T-cell (primary cell): Measurements from ENCODE around the gene SLC7A6OS. TPM values are rescaled to one million over a fixed set of nuclear protein-coding genes. Genes with fewer than 3 reads are reported as not detected.

Experiments used
- ATAC-seq, 4 experiments: fragments of 200-7000 bp in 3 of 4; fragments of 150-1000 bp in 1 of 4; cut with Tn5 transposase; replicated peaks in 1 of 4; 1 replicate in 3 of 4; 2 replicates in 1 of 4; pipeline ENCODE4 v1.10.0; 2021; ENCODE audit warnings: moderate library complexity in 3 of 4, mild to moderate bottlenecking in 2 of 4, moderate number of reproducible peaks in 1 of 4
- CTCF ChIA-PET, 2 donors: fragments of 300-600 bp; sonication (Branson Sonifier 250); formaldehyde crosslinking; loops; one replicate each; lab custom pipeline; 2022; ENCODE audit warnings: antibody characterized with exemption in 2 of 2; lab: Charles Lee
- POLR2A ChIA-PET, 2 donors: fragments of 300-600 bp; sonication (Branson Sonifier 250); formaldehyde crosslinking; loops; one replicate each; lab custom pipeline; 2022; ENCODE audit warnings: antibody characterized with exemption in 2 of 2; lab: Charles Lee
- DNase-seq, 35 experiments: peaks; one replicate each; pipeline versions ENCODE4 v3.0.0 to v3.0.0-alpha.2; 2013 to 2023
- H3K27ac ChIP-seq: one replicate; pipeline ENCODE4 v1.5.1; 2013; ENCODE audit warnings: low read length
- H3K27me3 ChIP-seq, 2 experiments: replicated peaks in 1 of 2; 1 replicate in 1 of 2; 2 replicates in 1 of 2; pipeline versions ENCODE4 v1.6.1 to v1.7.0; 2013; ENCODE audit warnings: low read length in 1 of 2, mixed read lengths in 1 of 2; ENCODE audit not compliant: control insufficient read depth in 2 of 2, insufficient read depth in 2 of 2; ENCODE audit errors: extremely low read depth in 1 of 2
- H3K36me3 ChIP-seq, 2 donors: 1 replicate in 1 of 2; 2 replicates in 1 of 2; pipeline versions ENCODE4 v1.6.1 to v1.7.0; 2013; ENCODE audit warnings: low read length in 1 of 2; ENCODE audit not compliant: control insufficient read depth in 2 of 2, insufficient read depth in 1 of 2; ENCODE audit errors: extremely low read depth in 1 of 2
- H3K4me1 ChIP-seq, 2 experiments: 1 replicate in 1 of 2; 2 replicates in 1 of 2; pipeline versions ENCODE4 v1.6.1 to v1.7.0; 2013; ENCODE audit warnings: low read length in 2 of 2, mixed read lengths in 1 of 2; ENCODE audit not compliant: insufficient read depth in 2 of 2, control insufficient read depth in 1 of 2; ENCODE audit errors: extremely low read depth in 1 of 2
- H3K4me3 ChIP-seq, 2 donors: 1 replicate in 1 of 2; 2 replicates in 1 of 2; pipeline versions ENCODE4 v1.5.1 to v1.7.0; 2013; ENCODE audit warnings: mild to moderate bottlenecking in 2 of 2, low read length in 1 of 2, moderate library complexity in 1 of 2; ENCODE audit not compliant: control insufficient read depth in 1 of 2; ENCODE audit errors: extremely low read depth in 1 of 2
- H3K9me3 ChIP-seq: 2 replicates; pipeline ENCODE4 v1.7.0; 2013
- H3K27ac Mint-ChIP-seq, 2 donors: one replicate each; pipeline ENCODE4 v1.8.0; 2020 to 2021; ENCODE audit warnings: mild to moderate bottlenecking in 2 of 2, mixed read lengths in 2 of 2
- H3K27me3 Mint-ChIP-seq, 2 donors: one replicate each; pipeline ENCODE4 v1.8.0; 2021 to 2022; ENCODE audit warnings: mixed read lengths in 2 of 2
- H3K36me3 Mint-ChIP-seq: one replicate; pipeline ENCODE4 v1.8.0; 2021; ENCODE audit warnings: mixed read lengths
- H3K4me1 Mint-ChIP-seq, 3 donors: one replicate each; pipeline ENCODE4 v1.8.0; 2020 to 2022; ENCODE audit warnings: mixed read lengths in 3 of 3, mild to moderate bottlenecking in 1 of 3
- H3K4me3 Mint-ChIP-seq, 3 donors: one replicate each; pipeline ENCODE4 v1.8.0; 2020 to 2022; ENCODE audit warnings: mild to moderate bottlenecking in 3 of 3, mixed read lengths in 3 of 3, moderate library complexity in 3 of 3
- H3K9me3 Mint-ChIP-seq, 3 donors: one replicate each; pipeline ENCODE4 v1.8.0; 2020 to 2022; ENCODE audit warnings: mixed read lengths in 3 of 3
- WGBS: methylation state at CpG from one replicate; pipeline ENCODE4 v1.1.5; 2013; ENCODE audit warnings: missing lambda C conversion rate; ENCODE audit not compliant: insufficient coverage; 5-methylcytosine and 5-hydroxymethylcytosine counted together
- total RNA-seq, 35 experiments: library from RNA in 6 of 35; stranded (reverse) in 6 of 35; fragments of 120-200 nt in 1 of 35; gene quantifications; one replicate each; pipeline versions ENCODE4 v1.2.1 to v1.2.4 and lab custom pipeline; 2013 to 2026

SLC7A6OS gene
- total RNA-seq, 5 donors from 2014 or later (not counting 1 experiment from before 2014, with no cell fraction given), result 42.5 to 50.3 (median 43.9) TPM

GRCh38 chr16:68264128-68265077 lies 46.3 kb downstream of the SLC7A6OS start, which contains the start of gene SLC7A6:
TSS of gene SLC7A6 (plus strand) at chr16:68264526. CDS start at chr16:68274727, 10,201 bp downstream.
- Mint-ChIP-seq H3K27ac (peak within 1 kb of the TSS; percentile 97), H3K27me3 (no peaks in the 10 kb centered on the region), H3K4me3 (peak within 1 kb of the TSS; percentile 91 to 96 (median 95)), H3K4me1 (peaks cover 52 to 62% (median 55%) of the 10 kb centered on the region in 3 donors), H3K36me3 (peaks cover 3% of the 10 kb centered on the region), H3K9me3 (no peaks in the 10 kb centered on the region)
- Histone ChIP-seq H3K4me1 (peaks cover 27 to 64% of the 10 kb centered on the region in 2 experiments), H3K36me3 (peaks cover 0 to 23% of the 10 kb centered on the region in 2 donors), H3K9me3 (no peaks in the 10 kb centered on the region), H3K4me3 (peak within 1 kb of the TSS; percentile 82 to 86), H3K27me3 (no peaks in the 10 kb centered on the region), H3K27ac (peak within 1 kb of the TSS; percentile 90)
- peak; percentile 42 to 92 (median 73) for DNase-seq
- ATAC-seq, result peak; percentile 81 to 86 (median 82)
- WGBS, result under 1% methylated on average over 120 of the region's 123 CpGs
- POLR2A ChIA-PET, result interaction anchor here (0.6 to 1.6 kb wide), 8 partner anchors 8 to 65 kb away, joined by 3 to 8 read pairs (median 4); partner anchors contain the start of genes PRMT7 (in 1 of the 2) and SLC7A6OS (in 1 of the 2)
- CTCF ChIA-PET, result interaction anchor here (0.7 to 4.6 kb wide), 24 partner anchors 8 to 115 kb away, joined by 3 to 73 read pairs (median 4); partner anchors contain the start of genes PLA2G15 (in 2 of the 2), PRMT7 (in 2 of the 2) and SLC7A6OS (in 2 of the 2)

- no peak for DNase-seq
- 38% methylated on average over 11 of the region's 11 CpGs for WGBS
- Histone ChIP-seq H3K9me3 (no peaks in the 10 kb centered on the region), H3K27me3 (no peaks in the 10 kb centered on the region), H3K36me3 (peaks cover 3 to 23% of the 10 kb centered on the region in 2 donors), H3K4me3 (peak overlapping the region; percentile 82 to 86), H3K4me1 (peaks cover 21 to 59% of the 10 kb centered on the region in 2 experiments), H3K27ac (peak overlapping the region; percentile 88)
- CTCF ChIA-PET, result interaction anchor here (0.6 to 4.6 kb wide), 23 partner anchors 8 to 423 kb away, joined by 3 to 73 read pairs (median 6); partner anchors contain the start of genes PLA2G15 (in 2 of the 2), PRMT7 (in 2 of the 2) and SLC7A6OS (in 2 of the 2)
- Mint-ChIP-seq H3K27ac (peak overlapping the region; percentile 97), H3K36me3 (peaks cover 7% of the 10 kb centered on the region), H3K4me1 (peaks cover 44 to 56% (median 48%) of the 10 kb centered on the region in 3 donors), H3K4me3 (peak overlapping the region; percentile 90 to 96 (median 92)), H3K9me3 (no peaks in the 10 kb centered on the region), H3K27me3 (no peaks in the 10 kb centered on the region)
- no peak for ATAC-seq
- POLR2A ChIA-PET, result interaction anchor here (0.6 to 1.6 kb wide), 8 partner anchors 9 to 66 kb away, joined by 3 to 8 read pairs (median 4); partner anchors contain the start of genes PRMT7 (in 1 of the 2) and SLC7A6OS (in 1 of the 2)
Observed at GRCh38 chr16:68263559-68264127, 47.1 kb downstream of the SLC7A6OS start.

- peaks cover 2 to 31% of the 10 kb centered on the region in 2 experiments for H3K4me1 ChIP-seq
- H3K27ac ChIP-seq, result no peak overlapping the region
- Mint-ChIP-seq H3K27ac (no peak overlapping the region), H3K36me3 (peaks cover 15% of the 10 kb centered on the region), H3K9me3 (no peaks in the 10 kb centered on the region), H3K27me3 (no peaks in the 10 kb centered on the region), H3K4me3 (no peak overlapping the region), H3K4me1 (peaks cover 21 to 30% (median 28%) of the 10 kb centered on the region in 3 donors)
- POLR2A ChIA-PET, result interaction anchor here in 1 of 2 donors (0.6 kb wide), 1 partner anchor 317 kb away, joined by 7 read pairs; no protein-coding TSS in a partner anchor
- CTCF ChIA-PET, result no interaction called here
- H3K36me3 ChIP-seq, result peaks cover 3 to 29% of the 10 kb centered on the region in 2 donors
- 85% methylated on average over 24 of the region's 27 CpGs for WGBS
- ATAC-seq, result no peak
- DNase-seq, result no peak
- no peaks in the 10 kb centered on the region for H3K9me3 ChIP-seq
- H3K4me3 ChIP-seq, result no peak overlapping the region
- no peaks in the 10 kb centered on the region for H3K27me3 ChIP-seq
Observed at GRCh38 chr16:68259007-68259825, 51.5 kb downstream of the SLC7A6OS start.

- Mint-ChIP-seq H3K27ac (peak overlapping the region in 1 of 2 donors; percentile 54), H3K9me3 (no peaks in the 10 kb centered on the region), H3K4me3 (no peak overlapping the region), H3K36me3 (peaks cover 18% of the 10 kb centered on the region), H3K27me3 (no peaks in the 10 kb centered on the region), H3K4me1 (peaks cover 13 to 22% (median 20%) of the 10 kb centered on the region in 3 donors)
- H3K4me1 ChIP-seq, result peaks cover 2 to 21% of the 10 kb centered on the region in 2 experiments
- ChIA-PET CTCF (interaction anchor here in 1 of 2 donors (0.6 to 1.2 kb wide), 2 partner anchors 22 to 71 kb away, joined by 4 to 6 read pairs; no protein-coding TSS in a partner anchor), POLR2A (interaction anchor here in 1 of 2 donors (0.5 to 0.6 kb wide), 2 partner anchors 318 to 483 kb away, joined by 7 to 8 read pairs; no protein-coding TSS in a partner anchor)
- no peak overlapping the region for H3K4me3 ChIP-seq
- no peak for DNase-seq
- H3K27me3 ChIP-seq, result no peaks in the 10 kb centered on the region
- whole genome bisulfite sequencing, result 76% methylated on average over 10 of the region's 13 CpGs
- H3K9me3 ChIP-seq, result no peaks in the 10 kb centered on the region
- peaks cover 5 to 36% of the 10 kb centered on the region in 2 donors for H3K36me3 ChIP-seq
- H3K27ac ChIP-seq, result no peak overlapping the region
- ATAC-seq, result no peak
Observed at GRCh38 chr16:68257906-68258800, 52.6 kb downstream of the SLC7A6OS start.
